Measurements from ENCODE around the gene PARD3B. TPM values are rescaled to one million over a fixed set of nuclear protein-coding genes. Genes with fewer than 3 reads are reported as not detected.

PARD3B gene
- total RNA-seq, 1 experiment from 2014 or later, result 3.6 TPM

DNA sequence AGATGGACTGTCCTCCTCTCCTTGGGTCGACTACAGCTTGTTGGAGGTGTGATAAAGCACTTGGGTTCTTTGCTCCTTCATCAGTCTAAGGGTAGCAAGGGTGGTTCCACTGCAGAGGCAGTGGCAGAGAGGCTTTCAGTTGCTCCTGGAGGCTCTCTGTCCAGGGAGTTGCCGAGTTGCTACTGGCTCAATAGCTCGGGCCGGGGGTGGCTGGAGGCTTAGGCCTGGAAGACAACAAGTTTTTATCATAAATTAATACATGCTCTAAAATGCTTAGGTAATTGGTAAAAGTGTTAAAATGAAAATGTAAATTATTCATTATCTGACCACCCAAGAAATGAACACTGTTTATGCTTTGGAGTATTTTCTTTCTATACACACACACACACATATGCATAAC lies 975.0 kb downstream of the PARD3B start:
- ChIA-PET CTCF (no interaction called here), POLR2A (no interaction called here)
- no peaks in the 10 kb centered on the region for H3K36me3 ChIP-seq (ENCODE audit: control insufficient read depth, insufficient read depth, low read length)
- in situ Hi-C loops (cut with HindIII; ENCODE audit: low pct_unique_long_range_greater_than_20kb, low sequenced_read_pairs) (no loop called here), intact Hi-C loops (cut with micrococcal nuclease; ENCODE audit: unreplicated experiment) (no loop called here)
- TF ChIP-seq SIN3A (IDR thresholded peaks at IDR 0.05; ENCODE audit: borderline replicate concordance, insufficient read depth, low read depth, low read length) (no peak), POLR2AphosphoS5 (IDR thresholded peaks at IDR 0.05; ENCODE audit: low read depth, low read length) (no peak)
- TF ChIP-seq, protein P1, sequence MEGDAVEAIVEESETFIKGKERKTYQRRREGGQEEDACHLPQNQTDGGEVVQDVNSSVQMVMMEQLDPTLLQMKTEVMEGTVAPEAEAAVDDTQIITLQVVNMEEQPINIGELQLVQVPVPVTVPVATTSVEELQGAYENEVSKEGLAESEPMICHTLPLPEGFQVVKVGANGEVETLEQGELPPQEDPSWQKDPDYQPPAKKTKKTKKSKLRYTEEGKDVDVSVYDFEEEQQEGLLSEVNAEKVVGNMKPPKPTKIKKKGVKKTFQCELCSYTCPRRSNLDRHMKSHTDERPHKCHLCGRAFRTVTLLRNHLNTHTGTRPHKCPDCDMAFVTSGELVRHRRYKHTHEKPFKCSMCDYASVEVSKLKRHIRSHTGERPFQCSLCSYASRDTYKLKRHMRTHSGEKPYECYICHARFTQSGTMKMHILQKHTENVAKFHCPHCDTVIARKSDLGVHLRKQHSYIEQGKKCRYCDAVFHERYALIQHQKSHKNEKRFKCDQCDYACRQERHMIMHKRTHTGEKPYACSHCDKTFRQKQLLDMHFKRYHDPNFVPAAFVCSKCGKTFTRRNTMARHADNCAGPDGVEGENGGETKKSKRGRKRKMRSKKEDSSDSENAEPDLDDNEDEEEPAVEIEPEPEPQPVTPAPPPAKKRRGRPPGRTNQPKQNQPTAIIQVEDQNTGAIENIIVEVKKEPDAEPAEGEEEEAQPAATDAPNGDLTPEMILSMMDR (IDR thresholded peaks at IDR 0.05), result no peak
- 0 out of 2 replicates have a peak, but pooled peaks cover 3% of the 10 kb centered on the region for H3K9me3 ChIP-seq (ENCODE audit: control insufficient read depth, insufficient read depth, low read depth, low read length)
- BruUV-seq (replicated peaks), result no TSS peak
- no peak for DNase-seq (ENCODE audit: low read depth, low spot score)
- no peak for ATAC-seq
- H3K27me3 ChIP-seq (ENCODE audit: control insufficient read depth, insufficient read depth, low read length), result no peaks in the 10 kb centered on the region
- H3K4me1 ChIP-seq (ENCODE audit: control insufficient read depth, insufficient read depth, low read length), result no peaks in the 10 kb centered on the region
- no peak overlapping the region for H3K4me3 ChIP-seq (ENCODE audit: low read depth in 2 of 2, low read length in 2 of 2)
- H3K27ac ChIP-seq (ENCODE audit: low read length), result no peak overlapping the region

- no peak for DNase-seq (ENCODE audit: low read depth, low spot score)
- ChIA-PET POLR2A (no interaction called here), CTCF (no interaction called here)
These were observed 979.4 kb downstream of the PARD3B start for GRCh38 chr2:205524656-205525055.

More at GRCh38 chr2:205524656-205525055, 979.4 kb downstream of the PARD3B start:
- no peak for ATAC-seq
- Histone ChIP-seq H3K9me3 (ENCODE audit: control insufficient read depth, insufficient read depth, low read depth, low read length) (no peaks in the 10 kb centered on the region), H3K4me3 (ENCODE audit: low read depth in 2 of 2, low read length in 2 of 2) (no peak overlapping the region), H3K4me1 (ENCODE audit: control insufficient read depth, insufficient read depth, low read length) (no peaks in the 10 kb centered on the region), H3K27ac (ENCODE audit: low read length) (no peak overlapping the region), H3K27me3 (ENCODE audit: control insufficient read depth, insufficient read depth, low read length) (no peaks in the 10 kb centered on the region), H3K36me3 (ENCODE audit: control insufficient read depth, insufficient read depth, low read length) (no peaks in the 10 kb centered on the region)
- BruUV-seq (replicated peaks), result no TSS peak
- intact Hi-C loops (cut with micrococcal nuclease; ENCODE audit: unreplicated experiment) (no loop called here), in situ Hi-C loops (cut with HindIII; ENCODE audit: low pct_unique_long_range_greater_than_20kb, low sequenced_read_pairs) (no loop called here)
- TF ChIP-seq, protein P2, sequence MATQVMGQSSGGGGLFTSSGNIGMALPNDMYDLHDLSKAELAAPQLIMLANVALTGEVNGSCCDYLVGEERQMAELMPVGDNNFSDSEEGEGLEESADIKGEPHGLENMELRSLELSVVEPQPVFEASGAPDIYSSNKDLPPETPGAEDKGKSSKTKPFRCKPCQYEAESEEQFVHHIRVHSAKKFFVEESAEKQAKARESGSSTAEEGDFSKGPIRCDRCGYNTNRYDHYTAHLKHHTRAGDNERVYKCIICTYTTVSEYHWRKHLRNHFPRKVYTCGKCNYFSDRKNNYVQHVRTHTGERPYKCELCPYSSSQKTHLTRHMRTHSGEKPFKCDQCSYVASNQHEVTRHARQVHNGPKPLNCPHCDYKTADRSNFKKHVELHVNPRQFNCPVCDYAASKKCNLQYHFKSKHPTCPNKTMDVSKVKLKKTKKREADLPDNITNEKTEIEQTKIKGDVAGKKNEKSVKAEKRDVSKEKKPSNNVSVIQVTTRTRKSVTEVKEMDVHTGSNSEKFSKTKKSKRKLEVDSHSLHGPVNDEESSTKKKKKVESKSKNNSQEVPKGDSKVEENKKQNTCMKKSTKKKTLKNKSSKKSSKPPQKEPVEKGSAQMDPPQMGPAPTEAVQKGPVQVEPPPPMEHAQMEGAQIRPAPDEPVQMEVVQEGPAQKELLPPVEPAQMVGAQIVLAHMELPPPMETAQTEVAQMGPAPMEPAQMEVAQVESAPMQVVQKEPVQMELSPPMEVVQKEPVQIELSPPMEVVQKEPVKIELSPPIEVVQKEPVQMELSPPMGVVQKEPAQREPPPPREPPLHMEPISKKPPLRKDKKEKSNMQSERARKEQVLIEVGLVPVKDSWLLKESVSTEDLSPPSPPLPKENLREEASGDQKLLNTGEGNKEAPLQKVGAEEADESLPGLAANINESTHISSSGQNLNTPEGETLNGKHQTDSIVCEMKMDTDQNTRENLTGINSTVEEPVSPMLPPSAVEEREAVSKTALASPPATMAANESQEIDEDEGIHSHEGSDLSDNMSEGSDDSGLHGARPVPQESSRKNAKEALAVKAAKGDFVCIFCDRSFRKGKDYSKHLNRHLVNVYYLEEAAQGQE (IDR thresholded peaks at IDR 0.05; ENCODE audit: insufficient read depth in 1 of 2, low read depth in 2 of 2, low read length in 1 of 2), result no peak
- no peak for TF ChIP-seq POLR2AphosphoS5 (IDR thresholded peaks at IDR 0.05; ENCODE audit: low read depth, low read length)
- TF ChIP-seq, protein P1 (IDR thresholded peaks at IDR 0.05), result no peak
- no peak for TF ChIP-seq SIN3A (IDR thresholded peaks at IDR 0.05; ENCODE audit: borderline replicate concordance, insufficient read depth, low read depth, low read length)
- no peak for TF ChIP-seq TCF7L2 (IDR thresholded peaks at IDR 0.05; ENCODE audit: low read depth, low read length)

Data from Panc1 (cell line).